ENCODE measurements around the gene ADCY5.

The ADCY5 gene

DNA sequence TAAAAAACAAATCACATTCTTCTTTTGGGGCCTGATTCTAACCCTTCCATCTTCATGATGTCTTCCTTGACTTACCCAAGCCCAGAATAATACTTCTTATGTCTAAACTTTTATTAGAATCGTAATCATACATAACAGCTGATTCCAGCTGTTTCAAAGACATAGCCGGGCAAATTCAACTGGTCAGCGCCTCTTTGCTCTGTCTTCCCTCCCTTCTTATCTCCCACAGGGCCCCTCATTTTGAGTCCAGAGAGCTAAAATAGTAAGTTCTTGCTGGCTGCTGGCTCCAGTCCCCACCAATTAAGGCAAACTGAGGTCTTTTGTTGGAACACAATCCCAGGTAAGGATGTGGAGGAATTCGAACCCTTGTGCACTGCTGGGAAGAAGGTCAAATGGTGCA is 108.6 kb downstream of the ADCY5 start:
- Histone ChIP-seq H3K27me3 (ENCODE audit: control insufficient read depth, insufficient read depth, low read length) (peaks cover 54% of the 10 kb centered on the region), H3K4me1 (ENCODE audit: control insufficient read depth, insufficient read depth, low read length) (no peaks in the 10 kb centered on the region), H3K4me3 (ENCODE audit: low read length) (no peak overlapping the region), H3K9ac (ENCODE audit: low read depth, low read length) (no peak overlapping the region), H3K4me2 (ENCODE audit: low read length) (no peak overlapping the region), H3K9me3 (replicated peaks; ENCODE audit: low read length) (no peaks in the 10 kb centered on the region), H3K36me3 (ENCODE audit: insufficient read depth, low read length) (no peaks in the 10 kb centered on the region)

DNA sequence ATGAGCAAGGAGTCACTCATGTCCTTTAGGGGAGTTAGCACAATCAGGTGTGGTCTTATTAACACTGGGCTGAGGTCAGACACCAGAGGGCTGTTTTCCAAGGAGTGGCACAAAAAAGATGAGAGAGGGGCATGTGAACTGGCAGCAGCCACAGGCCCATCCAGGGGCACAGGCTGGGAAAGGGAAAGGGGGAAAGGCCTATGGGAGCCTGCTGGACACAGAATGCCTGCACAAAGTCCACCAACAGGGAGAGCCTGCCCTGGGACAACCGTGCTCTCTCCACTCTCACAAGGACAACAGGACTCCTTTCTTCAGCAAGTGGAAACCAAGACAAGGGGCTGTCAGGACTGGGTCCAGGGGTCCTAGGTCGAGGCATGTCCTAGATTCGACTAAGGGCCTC is 109.6 kb downstream of the ADCY5 start:
- no peaks in the 10 kb centered on the region for H3K4me1 ChIP-seq (ENCODE audit: control insufficient read depth, insufficient read depth, low read length)
- no peaks in the 10 kb centered on the region for H3K36me3 ChIP-seq (ENCODE audit: insufficient read depth, low read length)
- H3K27me3 ChIP-seq (ENCODE audit: control insufficient read depth, insufficient read depth, low read length), result peaks cover 49% of the 10 kb centered on the region
- no peak overlapping the region for H3K4me3 ChIP-seq (ENCODE audit: low read length)
- no peak overlapping the region for H3K9ac ChIP-seq (ENCODE audit: low read depth, low read length)
- H3K9me3 ChIP-seq (replicated peaks; ENCODE audit: low read length), result no peaks in the 10 kb centered on the region
- no peak overlapping the region for H3K4me2 ChIP-seq (ENCODE audit: low read length)

DNA sequence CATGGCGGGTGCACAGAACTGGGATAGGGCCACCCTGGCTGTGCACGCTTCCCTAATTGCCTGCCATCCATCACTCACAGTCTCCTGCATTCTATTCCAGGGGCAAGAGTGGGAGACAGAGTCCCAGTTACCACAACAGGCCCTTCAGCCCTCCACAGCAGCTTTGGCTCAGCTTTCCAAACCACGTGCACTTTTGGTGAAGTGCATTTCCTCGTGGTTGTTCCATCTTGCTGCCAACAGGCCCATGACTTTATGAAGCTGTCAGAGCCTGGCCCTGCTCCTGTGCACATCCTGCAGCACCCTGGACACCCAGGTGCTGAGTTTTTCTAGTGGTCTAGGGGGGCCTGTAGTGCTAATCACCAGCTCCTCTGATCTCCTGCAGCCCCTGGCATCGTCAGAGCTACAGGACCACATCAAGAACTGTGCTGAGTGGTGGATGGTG is 110.2 kb downstream of the ADCY5 start:
- no peak overlapping the region for H3K4me2 ChIP-seq (ENCODE audit: low read length)
- H3K36me3 ChIP-seq (ENCODE audit: insufficient read depth, low read length), result no peaks in the 10 kb centered on the region
- H3K9me3 ChIP-seq (replicated peaks; ENCODE audit: low read length), result no peaks in the 10 kb centered on the region
- no peak overlapping the region for H3K9ac ChIP-seq (ENCODE audit: low read depth, low read length)
- no peaks in the 10 kb centered on the region for H3K4me1 ChIP-seq (ENCODE audit: control insufficient read depth, insufficient read depth, low read length)
- H3K27me3 ChIP-seq (ENCODE audit: control insufficient read depth, insufficient read depth, low read length), result peaks cover 49% of the 10 kb centered on the region
- no peak overlapping the region for H3K4me3 ChIP-seq (ENCODE audit: low read length)

DNA sequence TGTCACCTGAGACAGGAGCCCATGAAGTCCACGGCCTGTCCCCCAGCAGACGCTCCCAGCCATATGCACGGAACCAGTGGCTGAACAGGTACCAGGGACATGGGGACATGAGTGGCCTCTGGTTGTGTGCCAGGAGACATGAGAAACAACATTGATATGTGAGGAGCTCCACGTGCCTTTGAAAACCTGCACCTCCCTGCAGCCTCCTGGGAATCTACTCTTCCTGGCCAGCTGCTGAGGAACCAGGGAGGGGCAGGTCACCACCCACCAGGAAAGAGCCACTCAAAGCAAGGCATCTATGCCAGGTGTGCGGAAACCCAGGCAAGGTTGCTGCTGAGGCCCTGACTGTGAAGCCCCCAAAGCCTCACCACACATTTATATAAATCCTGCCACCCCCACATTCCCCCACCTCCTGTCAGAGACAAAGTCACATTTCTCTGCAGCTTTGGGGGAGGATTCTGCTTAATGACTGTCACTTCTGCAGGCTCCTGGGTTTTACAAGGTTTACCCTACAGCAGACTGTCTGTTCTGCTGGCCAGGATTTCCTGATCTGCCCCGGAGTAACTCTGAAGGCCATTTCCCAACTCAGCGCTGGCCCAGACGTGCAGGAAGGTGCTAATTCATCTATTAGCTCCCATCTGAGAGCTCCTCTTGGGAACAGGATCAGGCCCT is 110.8 kb downstream of the ADCY5 start:
- no peak overlapping the region for H3K4me3 ChIP-seq (ENCODE audit: low read length)
- no peak overlapping the region for H3K4me2 ChIP-seq (ENCODE audit: low read length)
- H3K27me3 ChIP-seq (ENCODE audit: control insufficient read depth, insufficient read depth, low read length), result peaks cover 46% of the 10 kb centered on the region
- no peaks in the 10 kb centered on the region for H3K9me3 ChIP-seq (replicated peaks; ENCODE audit: low read length)
- H3K4me1 ChIP-seq (ENCODE audit: control insufficient read depth, insufficient read depth, low read length), result no peaks in the 10 kb centered on the region
- no peaks in the 10 kb centered on the region for H3K36me3 ChIP-seq (ENCODE audit: insufficient read depth, low read length)
- no peak overlapping the region for H3K9ac ChIP-seq (ENCODE audit: low read depth, low read length)

DNA sequence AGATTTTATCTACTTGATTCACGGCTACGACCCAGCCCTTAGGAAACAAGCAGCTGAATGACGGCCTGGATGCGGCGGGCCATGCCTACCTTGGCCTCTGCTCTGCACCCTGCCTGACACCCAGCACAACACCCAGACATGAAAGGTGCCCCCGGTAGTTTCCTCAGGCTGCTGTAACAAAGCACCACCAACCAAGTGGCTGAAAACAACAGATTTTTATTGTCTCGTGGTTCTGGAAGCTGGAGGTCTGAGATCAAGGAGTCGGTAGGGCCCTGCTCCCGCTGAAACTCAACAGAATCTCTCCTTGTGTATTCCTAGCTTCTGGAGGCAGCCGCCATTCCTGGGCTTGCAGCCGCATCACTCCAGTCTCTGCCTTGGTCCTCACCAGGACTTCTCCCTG is 111.7 kb downstream of the ADCY5 start:
- no peaks in the 10 kb centered on the region for H3K4me1 ChIP-seq (ENCODE audit: control insufficient read depth, insufficient read depth, low read length)
- no peak overlapping the region for H3K4me3 ChIP-seq (ENCODE audit: low read length)
- no peak overlapping the region for H3K9ac ChIP-seq (ENCODE audit: low read depth, low read length)
- H3K4me2 ChIP-seq (ENCODE audit: low read length), result no peak overlapping the region
- peaks cover 38% of the 10 kb centered on the region for H3K27me3 ChIP-seq (ENCODE audit: control insufficient read depth, insufficient read depth, low read length)
- H3K9me3 ChIP-seq (replicated peaks; ENCODE audit: low read length), result no peaks in the 10 kb centered on the region
- H3K36me3 ChIP-seq (ENCODE audit: insufficient read depth, low read length), result no peaks in the 10 kb centered on the region

DNA sequence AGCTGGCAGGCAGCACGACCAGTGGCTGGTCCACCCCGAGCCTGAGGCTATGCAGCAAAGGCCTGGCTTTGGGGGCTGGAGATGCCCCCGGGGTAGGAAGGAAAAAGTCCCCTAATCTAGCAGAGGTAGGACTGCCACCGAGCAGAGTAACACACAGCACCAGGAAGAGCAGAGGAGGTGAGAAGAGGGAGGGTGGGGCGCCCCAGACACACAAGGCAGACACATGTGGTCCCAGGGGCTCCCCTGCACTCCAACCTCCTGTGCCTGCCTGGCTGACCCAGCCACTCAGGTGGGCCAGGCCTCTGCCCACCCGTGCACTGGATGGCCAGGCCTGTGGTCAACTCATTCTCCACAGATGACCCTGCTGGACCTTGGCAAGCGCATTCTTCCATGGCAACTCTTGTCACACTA is 112.4 kb downstream of the ADCY5 start:
- Histone ChIP-seq H3K4me1 (ENCODE audit: control insufficient read depth, insufficient read depth, low read length) (no peaks in the 10 kb centered on the region), H3K9me3 (replicated peaks; ENCODE audit: low read length) (no peaks in the 10 kb centered on the region), H3K9ac (ENCODE audit: low read depth, low read length) (no peak overlapping the region), H3K27me3 (ENCODE audit: control insufficient read depth, insufficient read depth, low read length) (peaks cover 38% of the 10 kb centered on the region), H3K4me3 (ENCODE audit: low read length) (no peak overlapping the region), H3K36me3 (ENCODE audit: insufficient read depth, low read length) (no peaks in the 10 kb centered on the region), H3K4me2 (ENCODE audit: low read length) (no peak overlapping the region)

DNA sequence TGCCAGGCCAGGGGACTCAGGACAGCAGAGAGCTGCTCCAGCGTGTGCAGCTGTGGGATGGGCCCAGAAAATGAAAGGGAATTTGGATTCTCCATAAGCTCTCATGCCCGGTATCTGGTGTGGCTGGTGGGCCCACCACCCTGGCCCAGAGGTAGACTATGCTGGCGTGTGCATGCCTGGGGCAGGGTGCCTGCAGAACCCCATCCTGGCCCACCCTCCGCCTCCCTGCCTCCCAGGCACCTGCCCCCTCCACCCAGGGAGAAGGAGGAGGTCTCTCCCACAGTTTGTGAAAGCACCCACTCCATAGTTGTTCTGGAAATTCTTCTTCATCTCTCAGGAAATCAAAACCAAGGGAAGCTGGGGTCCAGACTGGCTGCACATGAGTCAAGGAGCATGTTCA is 112.9 kb downstream of the ADCY5 start:
- H3K4me3 ChIP-seq (ENCODE audit: low read length), result no peak overlapping the region
- no peak overlapping the region for H3K4me2 ChIP-seq (ENCODE audit: low read length)
- H3K36me3 ChIP-seq (ENCODE audit: insufficient read depth, low read length), result no peaks in the 10 kb centered on the region
- H3K9me3 ChIP-seq (replicated peaks; ENCODE audit: low read length), result no peaks in the 10 kb centered on the region
- H3K27me3 ChIP-seq (ENCODE audit: control insufficient read depth, insufficient read depth, low read length), result peaks cover 38% of the 10 kb centered on the region
- no peak overlapping the region for H3K9ac ChIP-seq (ENCODE audit: low read depth, low read length)
- H3K4me1 ChIP-seq (ENCODE audit: control insufficient read depth, insufficient read depth, low read length), result no peaks in the 10 kb centered on the region

DNA sequence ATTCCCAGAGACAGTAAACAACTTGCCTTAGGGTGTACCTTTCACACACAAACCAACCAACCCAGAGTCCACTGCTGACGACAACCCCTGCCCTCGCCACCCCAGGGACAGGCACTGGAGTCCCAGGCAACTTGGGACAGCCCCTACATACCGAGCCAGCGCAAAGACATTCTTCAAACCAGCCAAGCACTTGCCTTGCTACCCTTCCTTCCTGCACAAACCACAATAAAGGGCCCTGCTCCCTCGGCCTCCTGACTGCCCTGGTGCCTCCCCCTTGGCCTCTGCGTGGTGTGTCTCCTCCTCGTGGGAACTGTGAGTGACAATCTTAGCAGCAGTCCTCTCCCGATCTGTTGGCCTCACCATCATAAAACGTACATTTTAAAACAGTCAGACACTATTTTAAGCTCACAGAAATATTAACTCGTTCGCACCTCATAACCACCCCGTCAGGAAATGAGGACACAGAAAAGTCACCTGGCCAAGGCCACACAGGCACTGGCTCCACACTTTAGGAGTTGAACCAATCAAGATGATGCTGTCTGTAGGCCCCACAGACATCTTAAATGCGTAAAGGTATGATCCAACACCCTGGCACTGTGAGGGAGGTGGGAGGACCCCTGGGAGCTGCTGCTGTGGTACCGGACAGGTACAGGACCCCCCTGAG is 113.8 kb downstream of the ADCY5 start:
- Histone ChIP-seq H3K27me3 (ENCODE audit: control insufficient read depth, insufficient read depth, low read length) (peaks cover 33% of the 10 kb centered on the region), H3K36me3 (ENCODE audit: insufficient read depth, low read length) (no peaks in the 10 kb centered on the region), H3K9me3 (replicated peaks; ENCODE audit: low read length) (no peaks in the 10 kb centered on the region), H3K4me3 (ENCODE audit: low read length) (no peak overlapping the region), H3K4me1 (ENCODE audit: control insufficient read depth, insufficient read depth, low read length) (no peaks in the 10 kb centered on the region), H3K4me2 (ENCODE audit: low read length) (no peak overlapping the region), H3K9ac (ENCODE audit: low read depth, low read length) (no peak overlapping the region)

DNA sequence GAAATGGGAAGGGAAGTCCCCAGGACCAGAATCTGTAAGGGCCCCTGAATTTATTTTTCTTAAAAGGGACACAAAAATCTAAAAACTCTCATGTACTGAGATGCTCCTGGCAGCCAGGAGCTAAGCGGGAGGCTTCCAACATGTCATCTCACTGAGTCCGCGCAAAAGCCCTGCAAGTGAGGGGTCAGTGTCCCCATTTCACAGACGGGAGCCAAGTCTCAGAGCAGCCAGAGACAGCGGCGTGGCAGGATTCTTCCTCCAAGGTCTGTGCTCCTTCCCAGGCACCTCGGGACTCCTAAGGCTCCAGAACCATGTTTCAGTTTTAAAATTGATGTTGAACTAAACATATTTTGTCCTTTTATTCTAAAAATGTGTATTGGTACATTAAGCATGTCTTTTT is 114.8 kb downstream of the ADCY5 start:
- H3K9me3 ChIP-seq (replicated peaks; ENCODE audit: low read length), result no peaks in the 10 kb centered on the region
- H3K4me2 ChIP-seq (ENCODE audit: low read length), result no peak overlapping the region
- H3K27me3 ChIP-seq (ENCODE audit: control insufficient read depth, insufficient read depth, low read length), result peaks cover 30% of the 10 kb centered on the region
- H3K9ac ChIP-seq (ENCODE audit: low read depth, low read length), result no peak overlapping the region
- no peaks in the 10 kb centered on the region for H3K4me1 ChIP-seq (ENCODE audit: control insufficient read depth, insufficient read depth, low read length)
- no peaks in the 10 kb centered on the region for H3K36me3 ChIP-seq (ENCODE audit: insufficient read depth, low read length)
- no peak overlapping the region for H3K4me3 ChIP-seq (ENCODE audit: low read length)

DNA sequence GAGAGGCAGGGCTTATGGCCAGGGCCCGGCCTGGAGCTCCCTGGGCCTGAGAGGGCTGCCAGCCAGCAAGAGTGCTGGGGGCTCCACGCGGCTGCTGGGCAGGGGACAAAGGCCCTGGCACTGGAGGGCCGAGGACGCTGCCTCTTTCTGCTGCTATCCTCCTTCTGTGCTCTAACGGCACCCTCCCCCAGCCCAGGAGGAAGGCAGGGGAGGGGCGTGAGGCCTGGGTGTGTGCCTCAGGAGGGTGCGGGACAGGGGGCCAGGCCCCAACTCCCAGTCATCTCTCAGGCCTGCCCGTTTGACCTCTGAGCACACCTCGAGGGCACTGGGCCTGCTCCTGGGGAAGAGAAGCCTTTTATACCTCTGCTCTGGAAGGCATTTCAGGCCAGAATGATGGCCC is 115.5 kb downstream of the ADCY5 start:
- Histone ChIP-seq H3K4me3 (ENCODE audit: low read length) (no peak overlapping the region), H3K27me3 (ENCODE audit: control insufficient read depth, insufficient read depth, low read length) (peaks cover 24% of the 10 kb centered on the region), H3K9ac (ENCODE audit: low read depth, low read length) (no peak overlapping the region), H3K4me2 (ENCODE audit: low read length) (no peak overlapping the region), H3K9me3 (replicated peaks; ENCODE audit: low read length) (no peaks in the 10 kb centered on the region), H3K4me1 (ENCODE audit: control insufficient read depth, insufficient read depth, low read length) (no peaks in the 10 kb centered on the region), H3K36me3 (ENCODE audit: insufficient read depth, low read length) (no peaks in the 10 kb centered on the region)

DNA sequence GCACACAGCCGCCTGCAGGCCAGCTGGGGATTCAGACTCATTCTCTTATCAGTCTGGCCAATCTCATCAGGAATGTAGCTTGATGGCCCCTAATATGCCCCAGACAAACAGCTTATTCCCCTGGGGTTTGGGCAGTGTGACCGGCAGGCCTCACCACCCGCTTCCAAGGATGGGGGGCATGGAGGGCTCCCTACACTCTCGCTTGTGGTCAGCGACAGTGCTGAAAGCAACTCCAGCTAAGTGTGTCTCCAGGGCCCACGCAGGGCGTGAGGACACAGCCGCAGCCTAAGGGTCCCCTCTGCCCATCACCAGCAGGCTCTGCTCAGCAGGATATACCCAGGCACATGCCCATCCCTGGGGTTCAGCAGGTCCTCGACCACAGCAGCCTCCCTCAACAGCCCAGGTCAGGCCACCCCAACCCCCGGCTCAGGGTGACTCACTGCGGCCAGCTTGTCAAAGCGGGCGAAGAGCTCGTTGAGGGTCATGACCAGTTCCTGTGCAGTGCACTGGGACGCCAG is 116.7 kb downstream of the ADCY5 start:
- H3K27me3 ChIP-seq (ENCODE audit: control insufficient read depth, insufficient read depth, low read length), result peaks cover 15% of the 10 kb centered on the region
- no peak overlapping the region for H3K4me3 ChIP-seq (ENCODE audit: low read length)
- no peaks in the 10 kb centered on the region for H3K4me1 ChIP-seq (ENCODE audit: control insufficient read depth, insufficient read depth, low read length)
- H3K4me2 ChIP-seq (ENCODE audit: low read length), result no peak overlapping the region
- no peaks in the 10 kb centered on the region for H3K36me3 ChIP-seq (ENCODE audit: insufficient read depth, low read length)
- no peak overlapping the region for H3K9ac ChIP-seq (ENCODE audit: low read depth, low read length)
- H3K9me3 ChIP-seq (replicated peaks; ENCODE audit: low read length), result no peaks in the 10 kb centered on the region

DNA sequence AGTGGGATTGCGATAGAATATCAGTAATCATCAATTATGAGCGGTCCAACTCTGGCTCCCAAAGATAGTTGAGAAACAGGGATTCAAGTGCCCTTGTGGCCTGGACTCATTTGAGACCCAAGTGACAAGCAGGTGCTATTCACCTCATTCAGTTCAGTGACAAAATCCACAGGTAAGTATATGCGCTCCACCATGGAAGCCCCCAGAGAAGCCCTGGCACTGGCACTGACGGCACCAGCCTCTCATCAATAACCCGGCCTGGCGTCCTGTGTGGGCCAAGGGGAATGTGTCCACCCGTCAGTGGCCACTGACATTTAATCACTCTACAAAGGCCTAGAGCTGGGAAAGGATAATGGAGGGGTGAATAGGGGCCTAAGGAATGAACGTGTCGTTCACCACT is 117.2 kb downstream of the ADCY5 start:
- H3K9me3 ChIP-seq (replicated peaks; ENCODE audit: low read length), result no peaks in the 10 kb centered on the region
- H3K4me2 ChIP-seq (ENCODE audit: low read length), result no peak overlapping the region
- H3K4me1 ChIP-seq (ENCODE audit: control insufficient read depth, insufficient read depth, low read length), result no peaks in the 10 kb centered on the region
- no peak overlapping the region for H3K9ac ChIP-seq (ENCODE audit: low read depth, low read length)
- H3K4me3 ChIP-seq (ENCODE audit: low read length), result no peak overlapping the region
- peaks cover 16% of the 10 kb centered on the region for H3K27me3 ChIP-seq (ENCODE audit: control insufficient read depth, insufficient read depth, low read length)
- H3K36me3 ChIP-seq (ENCODE audit: insufficient read depth, low read length), result no peaks in the 10 kb centered on the region
